BJ (cell line): ENCODE results near the gene TMEM82. TPM values are rescaled to one million over a fixed set of nuclear protein-coding genes. Genes with fewer than 3 reads are reported as not detected.
"Not testable (repeated sequence)": the region's sequence is repeated elsewhere in the genome, so short reads cannot be mapped to it uniquely, and the experiment has no call there.

Experiments used
- CTCF ChIA-PET: fragments of 350-600 bp; formaldehyde crosslinking; extraction: SDS; loops from one replicate; lab custom pipeline; 2021; ENCODE audit warnings: antibody characterized with exemption, inconsistent platforms; lab: Yijun Ruan, JAX
- POLR2A ChIA-PET: fragments of 300-600 bp; sonication (Branson Sonifier 250); formaldehyde crosslinking; extraction: SDS; loops from one replicate; lab custom pipeline; 2021; ENCODE audit warnings: antibody characterized with exemption; lab: Charles Lee
- DNase-seq: peaks from one replicate; pipeline ENCODE4 v3.0.0-alpha.2; 2011; ENCODE audit warnings: low read depth
- H3K27me3 ChIP-seq: 2 replicates; pipeline ENCODE4 v1.6.0; 2011; ENCODE audit warnings: low read length; ENCODE audit not compliant: control insufficient read depth, insufficient read depth
- H3K36me3 ChIP-seq: 2 replicates; pipeline ENCODE4 v1.5.1; 2011; ENCODE audit warnings: low read length; ENCODE audit not compliant: control insufficient read depth, insufficient read depth
- H3K4me3 ChIP-seq: 2 replicates; pipeline ENCODE4 v1.5.1; 2011; ENCODE audit warnings: low read depth, mild to moderate bottlenecking, control low read depth, low read length
- polyA minus RNA-seq: library from RNA; depleted of rRNA, polyadenylated mRNA; stranded (reverse); fragments of >200 nt; gene quantifications from 2 replicates; pipeline ENCODE4 v1.2.3, GENCODE V29; 2011; rRNA and poly(A)+ RNA removed
- polyA plus RNA-seq: library from polyadenylated mRNA; depleted of rRNA; stranded (reverse); fragments of >200 nt; gene quantifications from 2 replicates; pipeline ENCODE4 v1.2.3, GENCODE V29; 2011; rRNA removed
- TF ChIP-seq, protein P1 (sequence below): IDR thresholded peaks from 2 replicates; pipeline ENCODE4 v1.5.1; 2011; ENCODE audit warnings: low read depth, mild to moderate bottlenecking, control low read depth, inconsistent platforms, low read length, moderate library complexity; ENCODE audit not compliant: insufficient read depth

Gene TMEM82
- polyA plus RNA-seq: not detected in 2 replicates
- not detected in 2 replicates for polyA minus RNA-seq

DNA sequence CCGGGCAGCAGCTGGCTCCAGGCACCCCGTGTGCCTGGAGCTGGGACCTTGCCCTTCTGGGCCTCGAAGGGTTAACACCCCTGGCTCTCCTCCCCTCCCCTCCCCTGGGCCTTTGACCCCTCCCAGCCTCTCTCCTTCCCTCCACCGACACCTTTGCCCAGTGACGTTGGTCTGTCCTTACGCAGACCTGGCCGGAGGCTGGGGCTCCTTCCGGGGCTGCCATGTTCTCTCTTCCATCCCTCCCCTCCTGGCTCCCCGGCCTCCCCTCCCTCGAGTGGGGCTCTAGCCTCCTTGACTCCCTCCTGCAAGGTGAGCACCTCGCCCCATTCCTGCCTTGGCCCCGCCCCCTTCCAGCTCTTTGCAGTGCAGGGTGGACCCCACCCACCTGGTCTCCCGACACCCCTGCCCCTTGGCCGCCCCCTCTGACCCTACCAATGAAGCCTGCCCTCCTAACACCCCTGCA, at the start of gene TMEM82:
Gene TMEM82 (plus strand): TSS at position 161 of the 463 bp plus-strand sequence. CDS start 61 bp downstream, at position 222.
- TF ChIP-seq, protein P1, sequence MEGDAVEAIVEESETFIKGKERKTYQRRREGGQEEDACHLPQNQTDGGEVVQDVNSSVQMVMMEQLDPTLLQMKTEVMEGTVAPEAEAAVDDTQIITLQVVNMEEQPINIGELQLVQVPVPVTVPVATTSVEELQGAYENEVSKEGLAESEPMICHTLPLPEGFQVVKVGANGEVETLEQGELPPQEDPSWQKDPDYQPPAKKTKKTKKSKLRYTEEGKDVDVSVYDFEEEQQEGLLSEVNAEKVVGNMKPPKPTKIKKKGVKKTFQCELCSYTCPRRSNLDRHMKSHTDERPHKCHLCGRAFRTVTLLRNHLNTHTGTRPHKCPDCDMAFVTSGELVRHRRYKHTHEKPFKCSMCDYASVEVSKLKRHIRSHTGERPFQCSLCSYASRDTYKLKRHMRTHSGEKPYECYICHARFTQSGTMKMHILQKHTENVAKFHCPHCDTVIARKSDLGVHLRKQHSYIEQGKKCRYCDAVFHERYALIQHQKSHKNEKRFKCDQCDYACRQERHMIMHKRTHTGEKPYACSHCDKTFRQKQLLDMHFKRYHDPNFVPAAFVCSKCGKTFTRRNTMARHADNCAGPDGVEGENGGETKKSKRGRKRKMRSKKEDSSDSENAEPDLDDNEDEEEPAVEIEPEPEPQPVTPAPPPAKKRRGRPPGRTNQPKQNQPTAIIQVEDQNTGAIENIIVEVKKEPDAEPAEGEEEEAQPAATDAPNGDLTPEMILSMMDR: no peak
- CTCF ChIA-PET: interaction anchor here (9.4 kb wide), 1 partner anchor 148 kb away, joined by 104 read pairs; no protein-coding TSS in a partner anchor
- POLR2A ChIA-PET: no interaction called here
- no peak for DNase-seq
- no peaks in the 10 kb centered on the region for H3K27me3 ChIP-seq
- no peaks in the 10 kb centered on the region for H3K36me3 ChIP-seq
- no peak within 1 kb of the TSS for H3K4me3 ChIP-seq

DNA sequence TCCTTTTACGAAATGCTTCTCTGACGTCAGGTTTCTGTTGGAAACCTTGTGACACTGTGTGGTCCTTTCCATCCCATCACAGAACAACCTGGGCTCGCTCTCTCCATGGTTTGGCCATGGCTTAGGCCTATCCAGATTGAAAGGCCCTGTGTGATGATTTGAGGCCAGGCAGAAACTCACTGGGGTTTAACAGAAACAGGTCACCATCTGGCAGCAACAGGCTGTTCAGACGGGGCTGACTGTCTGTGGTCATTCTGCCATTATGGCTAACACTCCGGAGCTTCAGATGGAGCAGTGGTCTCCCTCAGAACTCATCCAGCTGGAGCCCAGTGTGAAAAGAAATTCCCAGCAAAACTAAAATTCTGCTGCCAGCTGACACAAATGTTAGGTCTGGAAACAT, 48.9 kb upstream of the TMEM82 start:
- no peak for DNase-seq
- POLR2A ChIA-PET: no interaction called here
- CTCF ChIA-PET: interaction anchor here (1.6 kb wide), 1 partner anchor 9 kb away, joined by 3 read pairs; no protein-coding TSS in a partner anchor
- Histone ChIP-seq H3K36me3 (peaks cover 5% of the 10 kb centered on the region), H3K4me3 (no peak overlapping the region), H3K27me3 (no peaks in the 10 kb centered on the region)
- TF ChIP-seq, protein P1: no peak

DNA sequence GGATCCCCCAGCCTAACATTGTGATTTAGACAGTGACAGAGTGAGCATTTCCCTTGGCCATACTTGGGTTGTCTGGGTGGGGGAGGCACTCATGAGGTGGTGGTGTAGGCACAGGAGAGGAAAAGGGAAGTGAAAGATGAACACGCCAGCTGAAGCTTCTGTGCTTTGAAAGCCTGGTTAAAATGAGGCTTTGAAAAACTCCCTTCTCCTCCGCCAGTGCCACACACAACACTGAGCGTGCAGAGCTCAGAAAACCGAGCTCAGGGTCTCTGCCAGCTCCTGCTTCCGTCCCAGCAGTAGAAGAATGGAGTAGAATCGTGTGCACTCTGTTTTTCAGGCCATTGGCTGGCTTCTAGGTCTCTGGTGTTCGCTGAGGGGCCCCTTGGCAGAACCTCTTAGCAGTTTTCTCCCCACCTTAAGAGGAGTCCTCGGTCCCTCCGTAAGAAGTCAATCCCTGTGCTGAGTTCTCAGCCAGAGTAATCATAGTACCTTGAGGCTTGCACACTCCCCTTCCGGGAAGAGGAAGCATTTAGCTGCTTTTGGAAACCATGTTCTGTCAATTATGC, 45.3 kb upstream of the TMEM82 start:
- TF ChIP-seq, protein P1: no peak
- DNase-seq: no peak
- ChIA-PET POLR2A (no interaction called here), CTCF (no interaction called here)
- peaks cover 3% of the 10 kb centered on the region; the same call in 1 of the 2 replicates for H3K36me3 ChIP-seq
- no peaks in the 10 kb centered on the region for H3K27me3 ChIP-seq
- no peak overlapping the region for H3K4me3 ChIP-seq

DNA sequence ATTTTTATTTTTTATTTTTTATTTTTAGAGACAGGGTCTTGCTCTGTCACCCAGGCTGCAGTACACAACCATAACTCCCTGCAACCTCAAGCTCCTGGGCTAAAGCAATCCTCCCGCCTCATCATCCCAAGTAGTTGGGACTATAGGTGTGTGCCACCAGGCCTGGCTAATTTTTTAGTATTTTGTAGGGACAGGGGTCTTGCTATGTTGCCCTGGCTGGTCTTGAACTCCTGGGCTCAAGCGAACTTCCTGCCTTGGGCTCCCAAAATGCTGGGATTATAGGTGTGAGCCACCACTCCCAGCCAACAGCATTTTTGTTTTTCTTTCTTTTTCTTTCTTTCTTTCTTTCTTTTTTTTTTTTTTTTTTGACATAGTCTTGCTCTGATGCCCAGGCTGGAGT, 44.1 kb upstream of the TMEM82 start:
- DNase-seq: no peak
- Histone ChIP-seq H3K27me3 (no peaks in the 10 kb centered on the region), H3K4me3 (no peak overlapping the region), H3K36me3 (peaks cover 3% of the 10 kb centered on the region; the same call in 1 of the 2 replicates)
- POLR2A ChIA-PET: no interaction called here
- TF ChIP-seq, protein P1: no peak
- CTCF ChIA-PET: no interaction called here

DNA sequence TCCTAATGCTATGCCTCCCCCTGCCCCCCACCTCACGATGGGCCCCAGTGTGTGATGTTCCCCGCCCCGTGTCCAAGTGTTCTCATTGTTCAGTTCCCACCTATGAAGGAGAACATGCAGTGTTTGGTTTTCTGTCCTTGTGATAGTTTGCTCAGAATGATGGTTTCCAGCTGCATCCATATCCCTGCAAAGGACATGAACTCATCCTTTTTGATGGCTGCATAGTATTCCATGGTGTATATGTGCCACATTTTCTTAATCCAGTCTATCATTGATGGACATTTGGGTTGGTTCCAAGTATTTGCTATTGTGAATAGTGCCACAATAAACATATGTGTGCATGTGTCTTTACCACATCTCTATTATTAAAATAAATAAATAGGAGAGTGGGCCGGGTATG, 43.0 kb upstream of the TMEM82 start:
- DNase-seq, H3K4me3 ChIP-seq, POLR2A ChIA-PET, H3K27me3 ChIP-seq, H3K36me3 ChIP-seq: not testable (repeated sequence)
- CTCF ChIA-PET: interaction anchor here (1.3 kb wide), 1 partner anchor 42 kb away, joined by 3 read pairs; no protein-coding TSS in a partner anchor
